Activated naive CD4-positive, alpha-beta T cell treated with anti-CD3 and anti-CD28 coated beads, Interleukin-2, amount 50 U/mL, for 16 hours (primary cell): ENCODE data around the gene OR1J2.
"Not testable (repeated sequence)": the region's sequence is repeated elsewhere in the genome, so short reads cannot be mapped to it uniquely, and the experiment has no call there.

Source experiments
- DNase-seq: peaks from one replicate; pipeline ENCODE4 v3.0.0-alpha.2; 2020

Gene OR1J2

GRCh38 chr9:122510502-122510901, at the start of gene OR1J2:
Gene OR1J2 (plus strand): TSS chr9:122510802. CDS start chr9:122510802, 0 bp downstream.
- no peak for DNase-seq

- no peak for DNase-seq
Observed at GRCh38 chr9:122463828-122464632, 46.6 kb upstream of the OR1J2 start.

- peak; percentile 63 for DNase-seq
Observed at GRCh38 chr9:122464633-122465567, 45.7 kb upstream of the OR1J2 start.

- DNase-seq: no peak
Observed at GRCh38 chr9:122466456-122466855, 44.1 kb upstream of the OR1J2 start.

- DNase-seq: no peak
Observed at GRCh38 chr9:122468735-122469134, 41.9 kb upstream of the OR1J2 start.

GRCh38 chr9:122474561-122474960, 36.0 kb upstream of the OR1J2 start:
- no peak for DNase-seq

GRCh38 chr9:122475717-122476116, 34.9 kb upstream of the OR1J2 start:
- DNase-seq: no peak

- no peak for DNase-seq
Observed at GRCh38 chr9:122477346-122477745, 33.3 kb upstream of the OR1J2 start.

- no peak for DNase-seq
Observed at GRCh38 chr9:122477826-122478225, 32.8 kb upstream of the OR1J2 start, which contains the start of gene OR1J1. Gene OR1J1 (minus strand): TSS chr9:122477926. CDS start chr9:122477926, 0 bp downstream.

- DNase-seq: no peak
Observed at GRCh38 chr9:122479062-122479461, 31.5 kb upstream of the OR1J2 start.

- no peak for DNase-seq
Observed at GRCh38 chr9:122498883-122499288, 11.7 kb upstream of the OR1J2 start.

- no peak for DNase-seq
Observed at GRCh38 chr9:122506964-122507363, 3.6 kb upstream of the OR1J2 start.

- no peak for DNase-seq
Observed at GRCh38 chr9:122518226-122518625, 7.6 kb downstream of the OR1J2 start.

- no peak for DNase-seq
Observed at GRCh38 chr9:122518841-122519240, 8.2 kb downstream of the OR1J2 start, which contains the start of gene OR1J4. Gene OR1J4 (plus strand): TSS chr9:122519141. CDS start chr9:122519141, 0 bp downstream.

- DNase-seq: no peak
Observed at GRCh38 chr9:122519376-122519775, 8.8 kb downstream of the OR1J2 start.

- no peak for DNase-seq
Observed at GRCh38 chr9:122526602-122527001, 16.0 kb downstream of the OR1J2 start.

- DNase-seq: no peak
Observed at GRCh38 chr9:122527193-122527592, 16.6 kb downstream of the OR1J2 start, which contains the start of gene OR1N1. Gene OR1N1 (minus strand): TSS chr9:122527293. CDS start chr9:122527293, 0 bp downstream.

- DNase-seq: not testable (repeated sequence)
Observed at GRCh38 chr9:122531157-122531556, 20.6 kb downstream of the OR1J2 start.

- DNase-seq: no peak
Observed at GRCh38 chr9:122536134-122536533, 25.5 kb downstream of the OR1J2 start.

GRCh38 chr9:122537066-122537465, 26.5 kb downstream of the OR1J2 start:
- not testable (repeated sequence) for DNase-seq

GRCh38 chr9:122538757-122539156, 28.2 kb downstream of the OR1J2 start:
- DNase-seq: no peak

- DNase-seq: no peak
Observed at GRCh38 chr9:122546196-122546595, 35.6 kb downstream of the OR1J2 start.

- no peak for DNase-seq
Observed at GRCh38 chr9:122551371-122551770, 40.8 kb downstream of the OR1J2 start.
